ENCODE data around the gene PSME1.
A peak's percentile ranks its signal among the peaks of the same experiment; 100 is the strongest.

PSME1 gene

DNA sequence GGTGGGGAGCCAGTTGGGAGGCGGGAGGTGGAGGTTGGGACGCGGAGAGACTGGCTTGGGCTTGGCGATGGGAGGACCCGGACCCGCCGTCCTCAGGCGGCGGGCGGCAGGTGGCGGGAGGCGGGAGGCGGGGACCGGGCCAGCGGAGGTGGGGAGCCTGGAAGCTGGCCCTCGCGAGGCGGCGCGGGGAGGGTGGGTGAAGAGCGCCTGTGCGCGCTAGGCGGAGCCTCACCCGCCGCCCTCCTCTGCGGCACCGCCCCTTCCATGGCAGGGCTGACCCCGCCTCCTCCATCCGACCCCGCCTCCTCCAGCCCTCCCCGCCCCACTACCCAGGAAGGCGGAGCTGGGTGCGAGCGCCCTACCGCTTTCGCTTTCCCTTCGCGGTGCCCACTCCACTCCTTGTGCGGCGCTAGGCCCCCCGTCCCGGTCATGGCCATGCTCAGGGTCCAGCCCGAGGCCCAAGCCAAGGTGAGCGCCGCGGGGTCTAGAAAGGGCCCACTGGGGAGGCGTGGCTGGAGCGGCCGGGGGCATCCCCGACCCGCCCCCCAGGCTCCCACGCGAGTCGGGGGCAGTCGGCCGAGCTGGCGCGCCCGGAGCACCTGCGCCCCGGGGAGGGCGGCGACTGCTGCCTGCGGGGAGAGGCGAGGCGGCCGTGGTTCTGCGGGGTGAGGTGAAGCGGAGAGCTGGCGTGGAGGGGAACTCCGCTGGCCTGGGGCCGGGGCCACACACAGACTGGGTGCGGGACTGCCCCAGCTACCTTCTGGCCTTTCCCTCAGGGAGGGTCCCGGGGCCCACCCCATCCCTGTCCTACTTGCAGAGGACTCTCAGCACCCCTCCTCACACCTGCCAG, at the start of gene PSME1:
Gene PSME1 (plus strand): TSS at position 361 of the 850 bp plus-strand sequence. CDS start 69 bp downstream, at position 430.
- peak within 1 kb of the TSS; percentile 92 for H2AFZ ChIP-seq (ENCODE audit: low read length)
- H3K4me1 ChIP-seq (ENCODE audit: insufficient read depth, low read length, poor library complexity, severe bottlenecking): peaks cover 48% of the 10 kb centered on the region
- no peaks in the 10 kb centered on the region for H3K9me3 ChIP-seq (ENCODE audit: insufficient read depth, low read depth, low read length)
- peaks cover 51% of the 10 kb centered on the region for H3K79me2 ChIP-seq (ENCODE audit: insufficient read depth, low read length)
- H3K9ac ChIP-seq (ENCODE audit: low read depth, low read length, poor library complexity, severe bottlenecking): peak within 1 kb of the TSS; percentile 96
- peak within 1 kb of the TSS; percentile 99 for H3K4me2 ChIP-seq (ENCODE audit: low read depth, low read length, poor library complexity, severe bottlenecking)
- H3K9me2 ChIP-seq (replicated peaks; ENCODE audit: low read depth, low read length): no peaks in the 10 kb centered on the region
- H3K27me3 ChIP-seq (ENCODE audit: insufficient read depth, low read length, poor library complexity, severe bottlenecking): no peaks in the 10 kb centered on the region
- peak within 1 kb of the TSS; percentile 99 for H3K4me3 ChIP-seq (ENCODE audit: low read length, poor library complexity, severe bottlenecking)
- no peaks in the 10 kb centered on the region for H3F3A ChIP-seq (ENCODE audit: low read depth)
- H4K20me1 ChIP-seq (ENCODE audit: insufficient read depth, low read length, poor library complexity, severe bottlenecking): peaks cover 28% of the 10 kb centered on the region
- TF ChIP-seq EZH2phosphoT487 (IDR thresholded peaks at IDR 0.05; ENCODE audit: borderline replicate concordance): no peak
- TF ChIP-seq, protein P1, sequence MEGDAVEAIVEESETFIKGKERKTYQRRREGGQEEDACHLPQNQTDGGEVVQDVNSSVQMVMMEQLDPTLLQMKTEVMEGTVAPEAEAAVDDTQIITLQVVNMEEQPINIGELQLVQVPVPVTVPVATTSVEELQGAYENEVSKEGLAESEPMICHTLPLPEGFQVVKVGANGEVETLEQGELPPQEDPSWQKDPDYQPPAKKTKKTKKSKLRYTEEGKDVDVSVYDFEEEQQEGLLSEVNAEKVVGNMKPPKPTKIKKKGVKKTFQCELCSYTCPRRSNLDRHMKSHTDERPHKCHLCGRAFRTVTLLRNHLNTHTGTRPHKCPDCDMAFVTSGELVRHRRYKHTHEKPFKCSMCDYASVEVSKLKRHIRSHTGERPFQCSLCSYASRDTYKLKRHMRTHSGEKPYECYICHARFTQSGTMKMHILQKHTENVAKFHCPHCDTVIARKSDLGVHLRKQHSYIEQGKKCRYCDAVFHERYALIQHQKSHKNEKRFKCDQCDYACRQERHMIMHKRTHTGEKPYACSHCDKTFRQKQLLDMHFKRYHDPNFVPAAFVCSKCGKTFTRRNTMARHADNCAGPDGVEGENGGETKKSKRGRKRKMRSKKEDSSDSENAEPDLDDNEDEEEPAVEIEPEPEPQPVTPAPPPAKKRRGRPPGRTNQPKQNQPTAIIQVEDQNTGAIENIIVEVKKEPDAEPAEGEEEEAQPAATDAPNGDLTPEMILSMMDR (conservative IDR thresholded peaks at IDR 0.05; ENCODE audit: low read length): no peak
- H3K36me3 ChIP-seq (ENCODE audit: insufficient read depth, low read length): peaks cover 19% of the 10 kb centered on the region

DNA sequence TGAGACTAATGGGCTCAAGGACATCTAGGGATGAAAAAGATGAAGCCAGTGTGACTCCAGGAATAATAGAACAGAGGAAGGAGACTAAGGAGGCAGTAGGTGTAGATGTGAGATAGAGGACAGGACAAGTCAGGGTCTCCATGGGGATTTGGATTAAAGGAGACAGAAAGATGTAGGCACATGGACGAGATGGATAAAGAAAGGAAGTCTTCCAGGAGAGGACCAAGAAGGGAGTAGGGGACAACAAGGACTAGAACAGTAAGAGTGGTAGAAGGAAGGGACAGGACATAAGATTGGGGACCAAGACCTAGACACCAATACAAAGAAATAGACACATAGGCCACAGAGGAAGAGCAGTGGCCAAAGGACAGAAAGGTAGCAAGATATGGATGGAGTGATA, 49.0 kb upstream of the PSME1 start:
- no peak overlapping the region for H3K4me3 ChIP-seq (ENCODE audit: low read length, poor library complexity, severe bottlenecking)
- H3K79me2 ChIP-seq (ENCODE audit: insufficient read depth, low read length): no peaks in the 10 kb centered on the region
- no peaks in the 10 kb centered on the region for H4K20me1 ChIP-seq (ENCODE audit: insufficient read depth, low read length, poor library complexity, severe bottlenecking)
- H3K36me3 ChIP-seq (ENCODE audit: insufficient read depth, low read length): no peaks in the 10 kb centered on the region
- TF ChIP-seq, protein P1 (conservative IDR thresholded peaks at IDR 0.05; ENCODE audit: low read length): no peak
- TF ChIP-seq EZH2phosphoT487 (IDR thresholded peaks at IDR 0.05; ENCODE audit: borderline replicate concordance): no peak
- H3K9ac ChIP-seq (ENCODE audit: low read depth, low read length, poor library complexity, severe bottlenecking): no peak overlapping the region
- H3F3A ChIP-seq (ENCODE audit: low read depth): no peaks in the 10 kb centered on the region
- H3K4me1 ChIP-seq (ENCODE audit: insufficient read depth, low read length, poor library complexity, severe bottlenecking): peaks cover 6% of the 10 kb centered on the region
- H2AFZ ChIP-seq (ENCODE audit: low read length): no peak overlapping the region
- no peaks in the 10 kb centered on the region for H3K9me2 ChIP-seq (replicated peaks; ENCODE audit: low read depth, low read length)
- no peak overlapping the region for H3K4me2 ChIP-seq (ENCODE audit: low read depth, low read length, poor library complexity, severe bottlenecking)
- H3K27me3 ChIP-seq (ENCODE audit: insufficient read depth, low read length, poor library complexity, severe bottlenecking): no peaks in the 10 kb centered on the region
- H3K9me3 ChIP-seq (ENCODE audit: insufficient read depth, low read depth, low read length): no peaks in the 10 kb centered on the region

DNA sequence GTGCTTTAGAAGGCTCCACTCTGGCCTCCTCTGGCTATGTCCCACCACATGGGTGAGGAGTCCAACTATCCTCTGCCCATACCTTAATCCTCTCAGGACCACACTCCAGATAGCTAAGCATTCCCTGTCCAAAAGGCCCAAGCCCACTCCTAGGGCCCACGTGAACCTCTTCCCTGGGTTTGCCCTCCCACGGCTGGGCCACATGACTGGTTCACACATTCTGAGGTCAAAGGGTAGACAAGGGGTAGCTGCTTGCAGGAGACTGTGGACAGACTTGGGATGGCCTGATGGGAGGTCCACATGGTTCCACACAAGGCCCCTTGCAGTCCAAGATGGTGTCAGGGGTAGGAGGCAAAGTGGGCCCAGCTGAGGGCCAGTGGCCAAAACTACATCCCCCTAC, 47.9 kb upstream of the PSME1 start:
- no peaks in the 10 kb centered on the region for H3F3A ChIP-seq (ENCODE audit: low read depth)
- no peak overlapping the region for H2AFZ ChIP-seq (ENCODE audit: low read length)
- TF ChIP-seq, protein P1 (conservative IDR thresholded peaks at IDR 0.05; ENCODE audit: low read length): no peak
- TF ChIP-seq EZH2phosphoT487 (IDR thresholded peaks at IDR 0.05; ENCODE audit: borderline replicate concordance): no peak
- H3K4me1 ChIP-seq (ENCODE audit: insufficient read depth, low read length, poor library complexity, severe bottlenecking): peaks cover 15% of the 10 kb centered on the region
- H3K9me2 ChIP-seq (replicated peaks; ENCODE audit: low read depth, low read length): no peaks in the 10 kb centered on the region
- no peaks in the 10 kb centered on the region for H3K27me3 ChIP-seq (ENCODE audit: insufficient read depth, low read length, poor library complexity, severe bottlenecking)
- no peaks in the 10 kb centered on the region for H4K20me1 ChIP-seq (ENCODE audit: insufficient read depth, low read length, poor library complexity, severe bottlenecking)
- no peak overlapping the region for H3K9ac ChIP-seq (ENCODE audit: low read depth, low read length, poor library complexity, severe bottlenecking)
- no peaks in the 10 kb centered on the region for H3K9me3 ChIP-seq (ENCODE audit: insufficient read depth, low read depth, low read length)
- no peaks in the 10 kb centered on the region for H3K36me3 ChIP-seq (ENCODE audit: insufficient read depth, low read length)
- H3K4me3 ChIP-seq (ENCODE audit: low read length, poor library complexity, severe bottlenecking): no peak overlapping the region
- H3K79me2 ChIP-seq (ENCODE audit: insufficient read depth, low read length): peaks cover 6% of the 10 kb centered on the region; the same call in 1 of the 2 replicates
- H3K4me2 ChIP-seq (ENCODE audit: low read depth, low read length, poor library complexity, severe bottlenecking): no peak overlapping the region

All from Loucy (cell line).